A549 (cell line): Measurements from ENCODE around the gene PRKAG3. TPM values are rescaled to one million over a fixed set of nuclear protein-coding genes. Genes with fewer than 3 reads are reported as not detected.

Experiments used
- ATAC-seq, 2 experiments: fragments of 200-7000 bp in 1 of 2; fragments of >200 bp in 1 of 2; cut with Nextera tagmentation in 1 of 2; cut with Tn5 transposase in 1 of 2; 3 replicates each; pipeline versions ENCODE4 v1.8.0 to v1.9.1; 2018 to 2020; ENCODE audit warnings: mild to moderate bottlenecking in 1 of 2, moderate library complexity in 1 of 2
- CTCF ChIA-PET: fragments of 300-600 bp; sonication (Branson Sonifier 250); formaldehyde crosslinking; extraction: SDS; loops from one replicate; lab custom pipeline; 2021; ENCODE audit warnings: antibody characterized with exemption, inconsistent platforms; lab: Yijun Ruan, JAX
- POLR2A ChIA-PET: fragments of 350-600 bp; formaldehyde crosslinking; extraction: SDS; loops from one replicate; lab custom pipeline; 2021; ENCODE audit warnings: antibody characterized with exemption, inconsistent platforms; lab: Yijun Ruan, JAX
- DNase-seq, 2 experiments: peaks; one replicate each; pipeline versions ENCODE4 v3.0.0 to v3.0.0-alpha.2; 2011 to 2016; ENCODE audit warnings: low read depth in 1 of 2, low spot score in 1 of 2
- FAIRE-seq: peaks from 2 replicates; lab custom pipeline; 2011; peaks lifted over from hg19 to GRCh38; lab: Jason Lieb, UNC
- H3K27ac ChIP-seq, 2 experiments: fragments of >200 bp; sonication (Bioruptor Twin); formaldehyde crosslinking; 3 replicates each; pipeline ENCODE4 v1.5.1; 2016 to 2017
- H3K4me1 ChIP-seq: fragments of >200 bp; sonication (Bioruptor Twin); formaldehyde crosslinking; 3 replicates; pipeline ENCODE4 v1.6.1; 2016
- H3K4me2 ChIP-seq: fragments of >200 bp; sonication (Bioruptor Twin); formaldehyde crosslinking; 3 replicates; pipeline ENCODE4 v1.6.1; 2016
- H3K4me3 ChIP-seq: fragments of >200 bp; sonication (Bioruptor Twin); formaldehyde crosslinking; 3 replicates; pipeline ENCODE4 v1.5.1; 2016
- H3K9me3 ChIP-seq: fragments of >200 bp; sonication (Bioruptor Twin); formaldehyde crosslinking; 3 replicates; pipeline ENCODE4 v1.6.1; 2016
- BHLHE40 ChIP-seq: IDR thresholded peaks from 2 replicates; pipeline ENCODE4 v1.6.1; 2012; ENCODE audit warnings: low read depth, low read length, inconsistent platforms
- CEBPB ChIP-seq, 2 experiments: fragments of >200 bp in 1 of 2; sonication (Bioruptor Twin) in 1 of 2; formaldehyde crosslinking in 1 of 2; IDR thresholded peaks; 2 replicates each; pipeline ENCODE4 v1.6.1; 2012 to 2016
- CHD2 ChIP-seq: fragments of 150-350 bp; IDR thresholded peaks from 2 replicates; pipeline ENCODE4 v1.6.1; 2014; ENCODE audit warnings: low read length; ENCODE audit not compliant: partially characterized antibody
- CHD4 ChIP-seq: fragments of 200-600 bp; sonication (generic); IDR thresholded peaks from 2 replicates; pipeline ENCODE4 v1.6.1; 2016; ENCODE audit warnings: antibody characterized with exemption, mild to moderate bottlenecking, borderline replicate concordance
- FOSB ChIP-seq: fragments of 250-450 bp; sonication (Bioruptor Pico); IDR thresholded peaks from 2 replicates; pipeline ENCODE4 v1.5.0; 2020; ENCODE audit warnings: mild to moderate bottlenecking, moderate library complexity
- FOSL2 ChIP-seq, 2 experiments: fragments of 450-650 bp in 1 of 2; fragments of >200 bp in 1 of 2; sonication (Bioruptor Twin) in 1 of 2; formaldehyde crosslinking; IDR thresholded peaks; 2 replicates each; pipeline versions ENCODE4 v1.5.0 to v1.6.1; 2016 to 2020; ENCODE audit warnings: mild to moderate bottlenecking in 1 of 2, moderate library complexity in 1 of 2
- GATA3 ChIP-seq: IDR thresholded peaks from 2 replicates; pipeline ENCODE4 v1.6.1; 2012; ENCODE audit warnings: borderline replicate concordance
- HDAC2 ChIP-seq: fragments of 200-600 bp; sonication (generic); IDR thresholded peaks from 2 replicates; pipeline ENCODE4 v1.6.1; 2016
- HOXA7 ChIP-seq: fragments of 250-450 bp; sonication (Bioruptor Pico); IDR thresholded peaks from 2 replicates; pipeline ENCODE4 v1.5.0; 2020; ENCODE audit warnings: mild to moderate bottlenecking, moderate library complexity
- HOXB13 ChIP-seq: fragments of 250-450 bp; sonication (Bioruptor Pico); IDR thresholded peaks from 2 replicates; pipeline ENCODE4 v1.5.0; 2020; ENCODE audit warnings: low read depth, mild to moderate bottlenecking, moderate library complexity
- JUNB ChIP-seq: fragments of >200 bp; sonication (Bioruptor Twin); formaldehyde crosslinking; IDR thresholded peaks from 2 replicates; pipeline ENCODE4 v1.6.1; 2016
- MYC ChIP-seq: IDR thresholded peaks from 2 replicates; pipeline ENCODE4 v1.6.1; 2012; ENCODE audit warnings: mild to moderate bottlenecking, inconsistent platforms, low read length, improper control_type of control experiment, borderline replicate concordance
- PHF8 ChIP-seq: fragments of 200-600 bp; sonication (generic); IDR thresholded peaks from 2 replicates; pipeline ENCODE4 v1.6.1; 2016; ENCODE audit warnings: low read depth, mild to moderate bottlenecking, antibody characterized with exemption, moderate library complexity, borderline replicate concordance
- POLR2A ChIP-seq: IDR thresholded peaks from 2 replicates; pipeline ENCODE4 v1.6.1; 2012; ENCODE audit warnings: mild to moderate bottlenecking, low read length
- RNF2 ChIP-seq: fragments of 200-600 bp; sonication (generic); IDR thresholded peaks from 2 replicates; pipeline ENCODE4 v1.6.1; 2016; ENCODE audit warnings: low read depth, mild to moderate bottlenecking, antibody characterized with exemption, moderate library complexity, borderline replicate concordance
- TFCP2L1 ChIP-seq: fragments of 250-450 bp; sonication (Bioruptor Pico); IDR thresholded peaks from 2 replicates; pipeline ENCODE4 v1.5.0; 2021; ENCODE audit warnings: mild to moderate bottlenecking
- TP53 ChIP-seq: fragments of 250-450 bp; sonication (Bioruptor Pico); IDR thresholded peaks from 2 replicates; pipeline ENCODE4 v1.5.0; 2021; ENCODE audit warnings: mild to moderate bottlenecking, moderate library complexity
- WGBS: methylation state at CpG from one replicate; pipeline ENCODE4 v1.1.6; 2017; ENCODE audit errors: missing lambda C conversion rate; 5-methylcytosine and 5-hydroxymethylcytosine counted together
- polyA plus RNA-seq, 4 experiments: library from polyadenylated mRNA; depleted of rRNA in 3 of 4; stranded (reverse); fragments of >200 nt; fragmentation: RNase III in 1 of 4; extraction: RNeasy Plus Mini Kit Qiagen cat#74134 plus additional on column Dnase treatment in 1 of 4; gene quantifications; 2 replicates in 3 of 4; 3 replicates in 1 of 4; pipeline ENCODE4 v1.2.3, GENCODE V29; 2011 to 2017
- TF ChIP-seq, protein P1 (sequence below): IDR thresholded peaks from 2 replicates; pipeline ENCODE4 v1.6.1; 2012; ENCODE audit warnings: low read depth, borderline replicate concordance
- TF ChIP-seq, protein P2 (sequence below): fragments of 250-450 bp; sonication (Bioruptor Pico); IDR thresholded peaks from 2 replicates; pipeline ENCODE4 v1.5.0; 2020; ENCODE audit warnings: low read depth, mild to moderate bottlenecking, moderate library complexity
- TF ChIP-seq, protein P3 (sequence below): fragments of 250-450 bp; sonication (Bioruptor Pico); IDR thresholded peaks from 2 replicates; pipeline ENCODE4 v1.5.0; 2021; ENCODE audit warnings: mild to moderate bottlenecking, moderate library complexity, borderline replicate concordance

Gene PRKAG3
- polyA plus RNA-seq, 2 of the 4 experiments (the other 2 are of a cell fraction): not detected

DNA sequence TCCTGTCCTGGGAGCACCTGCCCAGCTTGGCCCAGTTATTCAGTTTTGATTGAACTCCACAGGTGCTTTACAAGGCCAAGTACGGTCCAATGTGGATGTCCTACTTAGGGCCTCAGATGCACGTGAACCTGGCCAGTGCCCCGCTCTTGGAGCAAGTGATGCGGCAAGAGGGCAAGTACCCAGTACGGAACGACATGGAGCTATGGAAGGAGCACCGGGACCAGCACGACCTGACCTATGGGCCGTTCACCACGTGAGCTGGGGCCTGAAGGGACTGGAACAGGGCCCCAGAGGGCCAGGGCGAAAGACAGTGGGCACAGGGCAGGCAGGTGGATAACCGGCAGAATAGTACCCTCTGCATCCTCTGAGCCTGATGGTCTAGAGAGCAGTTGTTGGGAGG lies 22.1 kb downstream of the PRKAG3 start:
- Histone ChIP-seq H3K4me2 (no peak overlapping the region), H3K4me3 (no peak overlapping the region), H3K9me3 (no peaks in the 10 kb centered on the region), H3K27ac (no peak overlapping the region), H3K4me1 (peaks cover 3% of the 10 kb centered on the region; the same call in 1 of the 3 replicates)
- ATAC-seq (no peak), FAIRE-seq (no peak), DNase-seq (no peak)
- CTCF ChIA-PET: interaction anchor here (1.0 to 1.1 kb wide), 3 partner anchors 25 to 122 kb away, joined by 3 to 5 read pairs (median 4); no protein-coding TSS in a partner anchor
- POLR2A ChIA-PET: no interaction called here
- 72% methylated on average over 12 of the region's 12 CpGs for WGBS
- TF ChIP-seq CHD4: no peak
- TF ChIP-seq, protein P1, sequence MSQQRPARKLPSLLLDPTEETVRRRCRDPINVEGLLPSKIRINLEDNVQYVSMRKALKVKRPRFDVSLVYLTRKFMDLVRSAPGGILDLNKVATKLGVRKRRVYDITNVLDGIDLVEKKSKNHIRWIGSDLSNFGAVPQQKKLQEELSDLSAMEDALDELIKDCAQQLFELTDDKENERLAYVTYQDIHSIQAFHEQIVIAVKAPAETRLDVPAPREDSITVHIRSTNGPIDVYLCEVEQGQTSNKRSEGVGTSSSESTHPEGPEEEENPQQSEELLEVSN: no peak
- no peak for TF ChIP-seq MYC
- TF ChIP-seq BHLHE40: no peak
- TF ChIP-seq, protein P2, sequence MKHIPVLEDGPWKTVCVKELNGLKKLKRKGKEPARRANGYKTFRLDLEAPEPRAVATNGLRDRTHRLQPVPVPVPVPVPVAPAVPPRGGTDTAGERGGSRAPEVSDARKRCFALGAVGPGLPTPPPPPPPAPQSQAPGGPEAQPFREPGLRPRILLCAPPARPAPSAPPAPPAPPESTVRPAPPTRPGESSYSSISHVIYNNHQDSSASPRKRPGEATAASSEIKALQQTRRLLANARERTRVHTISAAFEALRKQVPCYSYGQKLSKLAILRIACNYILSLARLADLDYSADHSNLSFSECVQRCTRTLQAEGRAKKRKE (CRISPR knock-in tag): no peak
- no peak for TF ChIP-seq HDAC2
- TF ChIP-seq, protein P3, sequence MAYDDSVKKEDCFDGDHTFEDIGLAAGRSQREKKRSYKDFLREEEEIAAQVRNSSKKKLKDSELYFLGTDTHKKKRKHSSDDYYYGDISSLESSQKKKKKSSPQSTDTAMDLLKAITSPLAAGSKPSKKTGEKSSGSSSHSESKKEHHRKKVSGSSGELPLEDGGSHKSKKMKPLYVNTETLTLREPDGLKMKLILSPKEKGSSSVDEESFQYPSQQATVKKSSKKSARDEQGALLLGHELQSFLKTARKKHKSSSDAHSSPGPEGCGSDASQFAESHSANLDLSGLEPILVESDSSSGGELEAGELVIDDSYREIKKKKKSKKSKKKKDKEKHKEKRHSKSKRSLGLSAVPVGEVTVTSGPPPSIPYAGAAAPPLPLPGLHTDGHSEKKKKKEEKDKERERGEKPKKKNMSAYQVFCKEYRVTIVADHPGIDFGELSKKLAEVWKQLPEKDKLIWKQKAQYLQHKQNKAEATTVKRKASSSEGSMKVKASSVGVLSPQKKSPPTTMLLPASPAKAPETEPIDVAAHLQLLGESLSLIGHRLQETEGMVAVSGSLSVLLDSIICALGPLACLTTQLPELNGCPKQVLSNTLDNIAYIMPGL (CRISPR knock-in tag): no peak
- TF ChIP-seq TP53 (CRISPR knock-in tag): no peak
- TF ChIP-seq HOXB13 (CRISPR knock-in tag): no peak
- no peak for TF ChIP-seq RNF2
- no peak for TF ChIP-seq PHF8
- TF ChIP-seq POLR2A: no peak

DNA sequence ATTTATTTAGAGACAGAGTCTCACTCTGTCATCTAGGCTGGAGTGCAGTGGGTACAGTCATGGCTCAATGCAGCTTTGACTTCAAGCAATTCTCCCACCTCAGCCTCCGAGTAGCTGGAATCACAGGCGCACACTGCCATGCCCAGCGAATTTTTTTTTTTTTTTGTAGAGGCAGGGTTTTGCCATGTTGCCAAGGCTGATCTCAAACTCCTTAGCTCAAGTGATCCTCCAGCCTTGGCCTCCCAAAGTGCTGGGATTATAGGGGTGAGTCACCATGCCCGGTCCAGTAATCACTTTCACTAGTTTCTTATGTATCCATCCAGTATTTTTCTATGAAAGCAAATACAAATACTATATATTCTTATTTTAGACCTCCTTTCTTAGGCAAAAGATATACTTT lies 24.0 kb downstream of the PRKAG3 start:
- no peak for ATAC-seq
- DNase-seq: no peak
- WGBS: 60% methylated on average over 4 of the region's 4 CpGs
- TF ChIP-seq GATA3 (no peak), FOSB (CRISPR knock-in tag) (no peak), FOSL2 (IDR thresholded peaks at IDR 0.05) (no peak), FOSL2 (CRISPR knock-in tag; IDR thresholded peaks at IDR 0.05) (0 out of 2 replicates have a peak, but pooled peaks have one; percentile 18)
- H3K4me1 ChIP-seq: peaks cover 3% of the 10 kb centered on the region; the same call in 1 of the 3 replicates
- CTCF ChIA-PET: no interaction called here
- peaks cover 3% of the 10 kb centered on the region; the same call in 1 of the 3 replicates for H3K9me3 ChIP-seq
- H3K4me3 ChIP-seq: no peak overlapping the region
- POLR2A ChIA-PET: no interaction called here
- no peak overlapping the region for H3K27ac ChIP-seq
- no peak overlapping the region for H3K4me2 ChIP-seq
- FAIRE-seq: no peak

DNA sequence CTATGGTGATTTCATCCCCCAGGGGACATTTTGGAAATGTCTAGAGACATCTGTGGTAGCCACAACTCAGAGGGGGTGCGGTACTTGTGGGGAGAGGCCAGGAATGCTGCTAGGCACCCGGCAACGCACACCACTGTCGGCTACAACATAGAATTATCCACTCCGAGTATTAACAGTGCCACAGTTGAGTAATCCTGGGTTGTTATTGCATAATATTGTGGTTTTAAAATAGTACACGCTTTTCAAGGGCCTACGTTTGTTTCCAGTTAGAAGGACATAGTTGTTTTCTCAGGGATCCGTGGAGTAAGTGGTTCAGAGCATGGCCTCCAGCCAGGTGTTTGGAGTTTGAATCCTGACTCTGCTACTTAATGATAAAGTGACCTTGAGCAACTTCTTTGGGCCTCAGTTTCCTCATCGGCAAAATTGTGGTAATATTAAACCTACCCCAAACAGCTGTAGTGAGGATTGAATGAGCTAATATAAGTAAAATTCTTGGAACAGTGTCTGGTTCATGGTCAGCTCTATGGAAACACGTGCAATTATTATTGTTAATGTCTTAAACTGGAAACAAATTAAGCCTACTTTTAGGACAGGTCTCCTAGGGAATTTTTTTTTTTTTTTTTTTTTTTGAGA lies 25.1 kb downstream of the PRKAG3 start:
- FAIRE-seq: no peak
- ChIA-PET POLR2A (no interaction called here), CTCF (interaction anchor here (1.0 kb wide), 2 partner anchors 41 to 96 kb away, joined by 3 to 4 read pairs; partner anchors contain the start of gene TTLL4)
- peak; percentile 34 to 45; a peak in 5 of 6 replicates for ATAC-seq
- H3K4me3 ChIP-seq: no peak overlapping the region
- peaks cover 3% of the 10 kb centered on the region; the same call in 1 of the 3 replicates for H3K9me3 ChIP-seq
- peaks cover 3% of the 10 kb centered on the region; the same call in 1 of the 3 replicates for H3K4me1 ChIP-seq
- peak in 1 of 2 experiments; percentile 14 for DNase-seq
- WGBS: 48% methylated on average over 10 of the region's 10 CpGs
- TF ChIP-seq, protein P1: no peak
- TF ChIP-seq HOXA7 (no peak), CHD2 (no peak), CEBPB (IDR thresholded peaks at IDR 0.05) (peak; percentile 94 to 96), JUNB (no peak), FOSB (CRISPR knock-in tag) (no peak), GATA3 (no peak), TFCP2L1 (no peak)
- peak overlapping the region in 1 of 2 experiments; percentile 34; a peak in 1 of 6 replicates for H3K27ac ChIP-seq
- peak overlapping the region; percentile 14; the same call in 1 of the 3 replicates for H3K4me2 ChIP-seq
